ENCODE measurements around the gene PPM1L. TPM values are rescaled to one million over a fixed set of nuclear protein-coding genes. Genes with fewer than 3 reads are reported as not detected.

Gene PPM1L
- total and polyA plus RNA-seq, 10 of the 15 experiments (the other 5 are each of a cell fraction or from before 2014, with no cell fraction given) = under 0.01 to 0.33 (median 0.06) TPM; not detected in 1

DNA sequence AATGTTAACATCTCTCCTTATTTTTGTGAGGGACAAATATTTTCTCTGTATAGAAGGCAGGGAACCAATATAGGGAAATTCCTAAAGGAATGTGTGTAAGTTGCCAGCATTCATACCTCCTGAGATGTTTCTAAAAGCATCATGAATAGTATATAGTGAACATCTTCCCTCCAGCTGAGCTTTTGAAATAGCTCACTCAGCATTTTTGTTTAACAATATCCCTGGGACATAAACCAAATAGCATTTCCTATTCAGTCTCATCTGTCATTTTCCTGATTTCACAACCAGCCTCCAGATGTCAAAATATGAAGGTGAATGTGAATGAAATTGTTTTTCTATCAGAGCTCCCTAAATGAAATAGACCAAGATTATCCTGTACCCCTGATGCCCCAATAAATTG lies 137.2 kb downstream of the PPM1L start:
- in situ Hi-C loops (cut with MboI) = no loop called here
- no peak for DNase-seq (ENCODE audit: low read depth, low spot score)

DNA sequence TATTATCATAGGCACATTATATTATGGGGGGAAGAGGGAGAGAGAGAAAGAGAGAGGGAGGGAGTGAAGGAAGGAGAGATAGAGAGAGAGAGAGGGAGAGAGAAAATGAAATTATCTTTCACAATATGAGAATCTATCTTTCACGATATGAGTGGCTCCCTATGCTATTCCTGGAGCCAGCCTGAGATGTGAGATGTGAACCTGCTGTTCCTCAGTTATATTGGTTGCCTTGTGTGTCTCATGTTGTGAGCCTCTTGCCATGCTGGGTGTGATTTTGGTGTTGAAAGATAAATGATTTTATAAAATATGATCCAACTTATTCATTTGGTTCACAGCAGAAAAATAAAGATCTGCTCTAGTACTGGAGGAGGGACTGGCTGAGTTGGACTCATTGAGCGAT lies 148.7 kb downstream of the PPM1L start:
- ChIA-PET CTCF (no interaction called here), POLR2A (no interaction called here)
- WGBS (ENCODE audit: insufficient coverage, insufficient replicate concordance, low lambda C conversion rate, missing lambda C conversion rate) = 72% methylated on average over 2 of the region's 2 CpGs

More for the DNA sequence above, 137.2 kb downstream of the PPM1L start:
- FAIRE-seq = no peak
- Histone ChIP-seq H3K27ac (ENCODE audit: control insufficient read depth, insufficient read depth) (no peak overlapping the region), H3K79me2 (ENCODE audit: control insufficient read depth, insufficient read depth, low read length) (no peaks in the 10 kb centered on the region), H3K4me1 (ENCODE audit: control insufficient read depth, insufficient read depth, low read length) (no peaks in the 10 kb centered on the region), H4K20me1 (ENCODE audit: control insufficient read depth, insufficient read depth) (no peaks in the 10 kb centered on the region), H3K36me3 (ENCODE audit: control insufficient read depth in 2 of 2, insufficient read depth in 2 of 2, low read length in 1 of 2) (no peaks in the 10 kb centered on the region), H3K9ac (ENCODE audit: control insufficient read depth, insufficient read depth, low read length) (no peak overlapping the region), H3K4me2 (ENCODE audit: control insufficient read depth, insufficient read depth) (no peak overlapping the region), H3K27me3 (replicated peaks in 1 of 2; ENCODE audit: control insufficient read depth in 2 of 2, insufficient read depth in 2 of 2, low read length in 1 of 2) (no peaks in the 10 kb centered on the region), H3K9me3 (replicated peaks; ENCODE audit: control insufficient read depth, insufficient read depth, low read length) (no peaks in the 10 kb centered on the region; the same call in 2 of the 3 replicates), H3K4me3 (no peak overlapping the region), H2AFZ (ENCODE audit: control insufficient read depth, low read depth, low read length) (no peak overlapping the region)
- TF ChIP-seq, protein P1, sequence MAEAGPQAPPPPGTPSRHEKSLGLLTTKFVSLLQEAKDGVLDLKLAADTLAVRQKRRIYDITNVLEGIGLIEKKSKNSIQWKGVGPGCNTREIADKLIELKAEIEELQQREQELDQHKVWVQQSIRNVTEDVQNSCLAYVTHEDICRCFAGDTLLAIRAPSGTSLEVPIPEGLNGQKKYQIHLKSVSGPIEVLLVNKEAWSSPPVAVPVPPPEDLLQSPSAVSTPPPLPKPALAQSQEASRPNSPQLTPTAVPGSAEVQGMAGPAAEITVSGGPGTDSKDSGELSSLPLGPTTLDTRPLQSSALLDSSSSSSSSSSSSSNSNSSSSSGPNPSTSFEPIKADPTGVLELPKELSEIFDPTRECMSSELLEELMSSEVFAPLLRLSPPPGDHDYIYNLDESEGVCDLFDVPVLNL (IDR thresholded peaks at IDR 0.05; ENCODE audit: low read depth, low read length) = no peak
- TF ChIP-seq TCF12 (IDR thresholded peaks at IDR 0.05; ENCODE audit: low read depth, low read length) (no peak), BACH1 (IDR thresholded peaks at IDR 0.05; ENCODE audit: borderline replicate concordance) (no peak), POLR2AphosphoS5 (IDR thresholded peaks at IDR 0.05; ENCODE audit: low read length) (no peak), CHD2 (IDR thresholded peaks at IDR 0.05; ENCODE audit: borderline replicate concordance, low read depth, low read length) (no peak), ZNF622 (IDR thresholded peaks at IDR 0.05) (no peak), CHD4 (IDR thresholded peaks at IDR 0.05) (no peak), SIX5 (IDR thresholded peaks at IDR 0.05; ENCODE audit: low read depth, low read length, severe bottlenecking) (no peak), BCL11A (IDR thresholded peaks at IDR 0.05; ENCODE audit: low read depth, low read length) (no peak)
- no TSS peak for BruUV-seq (replicated peaks)
- POLR2A ChIA-PET = no interaction called here
- SMC1A ChIA-PET (ENCODE audit: uncharacterized antibody, unreplicated experiment) = interaction anchor here (0.5 to 2.0 kb wide), 3 partner anchors 9 to 163 kb away, joined by 3 to 5 read pairs (median 3); no protein-coding TSS in a partner anchor
- RAD21 ChIA-PET (ENCODE audit: unreplicated experiment) = no interaction called here
- ATAC-seq = no peak
- intact Hi-C loops (cut with micrococcal nuclease; ENCODE audit: unreplicated experiment) = no loop called here
- CTCF ChIA-PET = no interaction called here

More for the DNA sequence above, 148.7 kb downstream of the PPM1L start:
- intact Hi-C loops (cut with micrococcal nuclease; ENCODE audit: unreplicated experiment) = no loop called here
- Histone ChIP-seq H3K4me1 (ENCODE audit: control insufficient read depth, insufficient read depth, low read length) (no peaks in the 10 kb centered on the region), H3K9ac (ENCODE audit: control insufficient read depth, insufficient read depth, low read length) (no peak overlapping the region), H3K36me3 (ENCODE audit: control insufficient read depth in 2 of 2, insufficient read depth in 2 of 2, low read length in 1 of 2) (no peaks in the 10 kb centered on the region), H3K27ac (ENCODE audit: control insufficient read depth, insufficient read depth) (no peak overlapping the region), H4K20me1 (ENCODE audit: control insufficient read depth, insufficient read depth) (no peaks in the 10 kb centered on the region), H3K9me3 (replicated peaks; ENCODE audit: control insufficient read depth, insufficient read depth, low read length) (no peaks in the 10 kb centered on the region; the same call in 2 of the 3 replicates), H3K79me2 (ENCODE audit: control insufficient read depth, insufficient read depth, low read length) (no peaks in the 10 kb centered on the region), H3K4me3 (no peak overlapping the region), H2AFZ (ENCODE audit: control insufficient read depth, low read depth, low read length) (no peak overlapping the region), H3K27me3 (replicated peaks in 1 of 2; ENCODE audit: control insufficient read depth in 2 of 2, insufficient read depth in 2 of 2, low read length in 1 of 2) (no peaks in the 10 kb centered on the region), H3K4me2 (ENCODE audit: control insufficient read depth, insufficient read depth) (no peak overlapping the region)
- ChIA-PET RAD21 (ENCODE audit: unreplicated experiment) (no interaction called here), SMC1A (ENCODE audit: uncharacterized antibody, unreplicated experiment) (interaction anchor here (1.1 to 1.7 kb wide), 2 partner anchors 12 to 62 kb away, joined by 3 to 5 read pairs; no protein-coding TSS in a partner anchor)
- no peak for ATAC-seq
- DNase-seq (ENCODE audit: low read depth, low spot score) = no peak
- no peak for FAIRE-seq
- no TSS peak for BruUV-seq (replicated peaks)
- TF ChIP-seq, protein P2, sequence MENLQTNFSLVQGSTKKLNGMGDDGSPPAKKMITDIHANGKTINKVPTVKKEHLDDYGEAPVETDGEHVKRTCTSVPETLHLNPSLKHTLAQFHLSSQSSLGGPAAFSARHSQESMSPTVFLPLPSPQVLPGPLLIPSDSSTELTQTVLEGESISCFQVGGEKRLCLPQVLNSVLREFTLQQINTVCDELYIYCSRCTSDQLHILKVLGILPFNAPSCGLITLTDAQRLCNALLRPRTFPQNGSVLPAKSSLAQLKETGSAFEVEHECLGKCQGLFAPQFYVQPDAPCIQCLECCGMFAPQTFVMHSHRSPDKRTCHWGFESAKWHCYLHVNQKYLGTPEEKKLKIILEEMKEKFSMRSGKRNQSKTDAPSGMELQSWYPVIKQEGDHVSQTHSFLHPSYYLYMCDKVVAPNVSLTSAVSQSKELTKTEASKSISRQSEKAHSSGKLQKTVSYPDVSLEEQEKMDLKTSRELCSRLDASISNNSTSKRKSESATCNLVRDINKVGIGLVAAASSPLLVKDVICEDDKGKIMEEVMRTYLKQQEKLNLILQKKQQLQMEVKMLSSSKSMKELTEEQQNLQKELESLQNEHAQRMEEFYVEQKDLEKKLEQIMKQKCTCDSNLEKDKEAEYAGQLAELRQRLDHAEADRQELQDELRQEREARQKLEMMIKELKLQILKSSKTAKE (IDR thresholded peaks at IDR 0.05; ENCODE audit: low read depth, poor library complexity, severe bottlenecking) = no peak
- no peak for TF ChIP-seq NFXL1 (IDR thresholded peaks at IDR 0.05; ENCODE audit: borderline replicate concordance)
- in situ Hi-C loops (cut with MboI) = no loop called here

All from GM12878 (cell line).